ENCODE measurements around the gene PARP9. TPM values are rescaled to one million over a fixed set of nuclear protein-coding genes. Genes with fewer than 3 reads are reported as not detected.
A peak's percentile ranks its signal among the peaks of the same experiment; 100 is the strongest.
"Not testable (repeated sequence)": the region's sequence is repeated elsewhere in the genome, so short reads cannot be mapped to it uniquely, and the experiment has no call there.

The PARP9 gene
- total RNA-seq, 1 experiment from 2014 or later = 3.8 TPM

GRCh38 chr3:122577409-122578031, 13.4 kb upstream of the PARP9 start, which contains the start of gene PARP15:
TSS of gene PARP15 (plus strand) at chr3:122577650. CDS start at chr3:122577668, 18 bp downstream.
- no peak for DNase-seq (ENCODE audit: low spot score)
- in situ Hi-C loops (cut with HindIII; ENCODE audit: low sequenced_read_pairs) = no loop called here

- in situ Hi-C loops (cut with HindIII; ENCODE audit: low sequenced_read_pairs) = no loop called here
- DNase-seq (ENCODE audit: low spot score) = no peak
These were observed 12.3 kb upstream of the PARP9 start for GRCh38 chr3:122576174-122576940.

DNA sequence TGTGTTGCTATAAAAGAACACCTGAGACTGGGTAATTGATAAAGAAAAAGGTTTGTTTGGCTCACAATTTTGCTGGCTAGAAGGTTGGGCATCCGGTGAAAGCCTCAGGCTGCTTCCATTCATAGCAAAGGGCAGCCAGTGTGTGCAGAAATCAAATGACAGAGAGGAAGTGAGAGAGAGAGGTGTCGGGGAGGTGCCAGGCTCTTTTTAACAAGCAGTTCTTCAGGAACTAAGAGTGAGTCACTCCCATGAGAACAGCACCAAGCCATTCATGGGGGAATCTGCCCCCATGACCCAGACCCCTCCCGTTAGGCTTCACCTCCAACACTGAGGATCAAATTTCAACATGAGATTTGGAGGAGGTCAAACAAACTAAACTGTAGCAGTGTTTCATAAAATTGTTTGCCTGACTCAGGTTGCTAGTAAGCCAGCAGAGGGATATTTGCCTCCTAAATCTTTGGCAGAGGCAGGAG, 8.9 kb upstream of the PARP9 start:
- in situ Hi-C loops (cut with HindIII; ENCODE audit: low sequenced_read_pairs) = no loop called here
- no peak for DNase-seq (ENCODE audit: low spot score)

GRCh38 chr3:122568755-122569154, 4.7 kb upstream of the PARP9 start:
- DNase-seq (ENCODE audit: low spot score) = no peak
- in situ Hi-C loops (cut with HindIII; ENCODE audit: low sequenced_read_pairs) = no loop called here

DNA sequence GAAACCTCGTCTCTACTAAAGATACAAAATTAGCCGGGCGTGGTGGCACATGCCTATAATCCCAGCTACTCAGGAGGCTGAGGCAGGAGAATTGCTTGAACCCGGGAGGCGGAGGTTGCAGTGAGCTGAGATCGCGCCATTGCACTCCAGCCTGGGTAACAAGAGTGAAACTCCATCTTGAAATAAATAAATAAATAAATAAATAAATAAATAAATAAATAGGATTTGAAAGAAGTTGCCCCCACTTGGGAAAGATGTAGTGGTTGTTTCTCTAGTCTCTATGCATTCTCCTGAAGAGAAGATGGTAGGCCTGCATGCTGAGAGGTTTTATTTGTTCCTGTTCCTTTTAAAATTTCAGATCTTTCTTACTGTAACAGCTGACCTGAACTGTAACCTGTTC, 4.0 kb upstream of the PARP9 start:
- in situ Hi-C loops (cut with HindIII; ENCODE audit: low sequenced_read_pairs); DNase-seq (ENCODE audit: low spot score): not testable (repeated sequence)

DNA sequence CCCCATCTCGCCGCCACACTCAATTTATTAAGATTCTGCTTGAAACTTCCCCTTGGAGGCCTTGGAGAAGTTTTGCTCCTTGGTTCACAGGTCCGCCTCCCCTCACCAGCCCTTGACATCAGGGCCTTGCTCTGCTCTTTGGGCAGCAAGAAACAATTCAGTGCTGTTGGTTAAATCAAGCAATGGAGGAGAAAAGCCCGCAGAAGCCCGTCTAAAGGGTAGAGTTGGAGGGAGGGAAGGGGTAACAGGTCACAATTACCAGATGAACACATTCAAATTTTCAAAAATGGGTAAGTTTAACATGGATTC, 429 bp downstream of the PARP9 start:
- in situ Hi-C loops (cut with HindIII; ENCODE audit: low sequenced_read_pairs) = no loop called here

GRCh38 chr3:122562923-122563716, 980 bp downstream of the PARP9 start:
- in situ Hi-C loops (cut with HindIII; ENCODE audit: low sequenced_read_pairs) = no loop called here
- DNase-seq (ENCODE audit: low spot score) = no peak

More for the DNA sequence above, 429 bp downstream of the PARP9 start:
- DNase-seq (ENCODE audit: low spot score) = no peak

DNA sequence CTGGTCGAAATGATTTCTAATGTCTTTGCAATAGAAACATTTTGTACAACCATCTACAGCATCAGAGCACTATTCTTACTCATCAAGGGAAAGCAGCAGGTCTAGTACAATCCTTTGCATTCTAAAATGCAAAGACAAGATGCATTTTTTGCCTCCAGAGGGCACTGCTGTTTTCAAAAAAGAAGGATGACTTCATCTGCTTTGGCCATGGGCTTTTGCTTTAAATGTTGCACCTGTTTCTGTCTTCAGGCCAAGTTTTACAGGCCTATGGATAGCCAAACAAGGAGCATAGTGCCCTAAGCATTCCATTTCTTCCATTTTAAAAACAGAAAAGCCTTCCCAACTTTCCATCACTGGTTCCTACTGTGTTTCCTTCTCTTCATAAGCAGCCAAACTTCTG, 3.4 kb downstream of the PARP9 start:
- DNase-seq (ENCODE audit: low spot score) = peak; percentile 45
- in situ Hi-C loops (cut with HindIII; ENCODE audit: low sequenced_read_pairs) = no loop called here

GRCh38 chr3:122559906-122560305, 4.2 kb downstream of the PARP9 start:
- in situ Hi-C loops (cut with HindIII; ENCODE audit: low sequenced_read_pairs) = no loop called here
- DNase-seq (ENCODE audit: low spot score) = no peak

GRCh38 chr3:122558605-122559004, 5.5 kb downstream of the PARP9 start:
- no peak for DNase-seq (ENCODE audit: low spot score)
- in situ Hi-C loops (cut with HindIII; ENCODE audit: low sequenced_read_pairs) = no loop called here

DNA sequence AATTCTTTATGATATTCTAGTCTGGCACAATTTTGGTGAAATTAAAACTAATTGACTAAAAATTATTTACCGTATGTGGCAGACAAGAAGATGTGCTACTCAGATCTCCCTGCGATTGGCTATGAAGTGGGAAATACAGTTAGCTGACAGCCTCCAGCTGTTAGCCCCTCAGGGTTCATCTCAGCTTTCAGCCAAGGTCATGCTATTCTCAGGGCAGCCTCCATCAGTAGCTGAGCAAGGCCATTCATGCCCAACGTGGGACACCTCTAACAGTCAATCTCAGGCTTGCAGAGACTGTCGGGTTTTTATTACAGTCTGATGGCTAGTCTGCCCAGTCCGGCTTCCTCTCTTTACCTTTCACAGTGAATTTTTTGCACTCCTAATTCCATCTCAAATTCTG, 6.7 kb downstream of the PARP9 start:
- DNase-seq (ENCODE audit: low spot score) = no peak
- in situ Hi-C loops (cut with HindIII; ENCODE audit: low sequenced_read_pairs) = no loop called here

DNA sequence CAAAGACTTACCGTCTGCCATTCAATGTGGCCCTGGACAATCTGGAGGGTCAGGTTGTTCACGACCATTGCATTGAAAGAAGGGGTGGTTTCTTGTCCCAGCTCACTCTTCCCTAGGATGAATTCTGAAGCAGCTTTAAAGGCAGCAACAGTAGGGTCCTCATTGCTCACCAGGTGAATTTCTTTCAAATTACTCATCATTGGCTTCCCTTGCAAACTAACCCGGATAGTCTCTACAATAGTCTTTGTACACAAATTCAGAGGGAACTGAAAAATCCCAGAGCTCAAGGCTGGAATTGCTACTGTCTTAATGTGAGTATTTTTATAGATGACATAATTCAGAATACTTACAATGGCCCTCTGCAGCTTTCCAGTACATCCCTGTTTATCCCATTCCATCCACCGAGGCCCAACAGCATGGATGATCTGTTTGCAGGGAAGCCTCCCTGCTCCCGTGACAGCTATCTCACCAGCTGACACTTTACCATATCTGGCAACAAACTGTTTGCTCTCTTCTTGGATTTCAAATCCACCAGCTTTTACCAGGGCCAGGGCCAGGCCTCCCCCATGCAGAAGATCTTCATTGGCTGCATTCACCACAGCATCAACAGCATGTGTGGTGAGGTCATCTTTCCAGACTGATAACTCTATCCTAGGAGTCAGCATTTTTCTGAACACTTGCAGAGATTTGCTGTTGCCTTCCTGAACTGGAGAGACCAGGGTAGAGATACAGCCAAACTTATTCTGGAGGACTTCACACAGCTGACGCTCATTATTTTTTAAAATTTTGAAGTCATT, 8.6 kb downstream of the PARP9 start:
- no peak for DNase-seq (ENCODE audit: low spot score)
- in situ Hi-C loops (cut with HindIII; ENCODE audit: low sequenced_read_pairs) = no loop called here

GRCh38 chr3:122553171-122553570, 10.9 kb downstream of the PARP9 start:
- in situ Hi-C loops (cut with HindIII; ENCODE audit: low sequenced_read_pairs) = no loop called here
- DNase-seq (ENCODE audit: low spot score) = no peak

GRCh38 chr3:122548619-122549018, 15.5 kb downstream of the PARP9 start:
- in situ Hi-C loops (cut with HindIII; ENCODE audit: low sequenced_read_pairs) = no loop called here
- DNase-seq (ENCODE audit: low spot score) = no peak

DNA sequence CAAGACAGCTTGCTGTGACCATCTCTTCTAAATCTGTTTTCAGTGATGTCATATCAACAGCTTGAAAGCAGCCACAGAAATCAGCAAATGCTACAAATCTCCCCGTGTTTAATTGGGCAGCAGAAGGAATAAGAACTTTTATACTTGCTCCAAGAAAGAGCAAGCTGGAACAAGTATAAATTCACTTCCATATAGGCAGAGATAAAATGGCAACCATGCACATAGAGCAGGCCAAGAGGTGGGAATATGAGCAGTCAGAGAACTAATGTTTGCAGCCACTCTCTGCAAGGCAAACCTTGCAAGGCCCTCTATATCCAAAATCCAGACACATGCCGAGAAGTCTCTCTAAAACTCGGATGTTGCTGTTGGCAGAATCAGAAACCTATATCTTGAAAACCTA, 16.0 kb downstream of the PARP9 start:
- in situ Hi-C loops (cut with HindIII; ENCODE audit: low sequenced_read_pairs) = no loop called here
- no peak for DNase-seq (ENCODE audit: low spot score)

DNA sequence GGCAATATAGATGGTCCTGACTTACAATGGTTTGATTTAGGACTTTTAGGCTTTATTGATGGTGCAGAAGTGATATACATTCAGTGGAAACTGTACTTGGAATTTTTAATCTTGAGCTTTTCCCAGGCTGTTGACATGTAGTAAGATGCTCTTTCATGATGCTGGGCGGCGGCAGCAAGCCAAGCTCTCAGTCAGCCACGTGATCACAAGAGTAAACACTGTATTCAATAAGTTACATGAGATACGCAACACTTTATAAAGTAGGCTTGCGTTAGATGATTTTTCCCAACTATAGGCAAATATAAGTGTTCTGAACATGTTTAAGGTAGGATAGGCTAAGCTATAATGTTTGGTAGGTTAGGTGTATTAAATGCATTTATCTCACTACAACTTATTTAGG, 17.9 kb downstream of the PARP9 start:
- in situ Hi-C loops (cut with HindIII; ENCODE audit: low sequenced_read_pairs) = no loop called here
- no peak for DNase-seq (ENCODE audit: low spot score)

- in situ Hi-C loops (cut with HindIII; ENCODE audit: low sequenced_read_pairs) = no loop called here
- DNase-seq (ENCODE audit: low spot score) = no peak
These were observed 25.1 kb downstream of the PARP9 start for GRCh38 chr3:122538956-122539490.

DNA sequence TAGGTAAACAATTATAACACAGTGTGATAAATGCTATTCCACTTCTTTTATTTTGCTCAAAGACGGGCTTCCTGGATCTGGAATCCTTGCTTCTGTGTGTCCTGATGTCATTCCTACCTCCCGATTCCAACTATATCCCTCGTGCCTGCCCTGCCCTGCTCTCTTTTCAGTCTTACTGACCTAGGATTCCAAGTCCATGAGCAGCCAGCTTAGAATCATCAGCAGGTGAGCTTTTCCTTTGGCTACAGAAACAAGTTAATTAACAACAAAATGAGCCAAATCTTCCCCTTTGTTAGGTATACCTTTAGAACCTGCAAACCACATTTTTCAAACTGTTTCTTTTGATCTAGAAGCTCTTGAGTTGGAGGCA, 27.5 kb downstream of the PARP9 start:
- in situ Hi-C loops (cut with HindIII; ENCODE audit: low sequenced_read_pairs) = no loop called here
- DNase-seq (ENCODE audit: low spot score) = no peak

GRCh38 chr3:122535964-122536631, 28.0 kb downstream of the PARP9 start:
- in situ Hi-C loops (cut with HindIII; ENCODE audit: low sequenced_read_pairs) = no loop called here
- DNase-seq (ENCODE audit: low spot score) = no peak

All from G401 (cell line).